SJSA1 (cell line): ENCODE data around the gene NCOA1. TPM values are rescaled to one million over a fixed set of nuclear protein-coding genes. Genes with fewer than 3 reads are reported as not detected.
"Not testable (repeated sequence)": the region's sequence is repeated elsewhere in the genome, so short reads cannot be mapped to it uniquely, and the experiment has no call there.

Source experiments
- DNase-seq, 2 experiments: peaks; one replicate each; pipeline ENCODE4 v3.0.0-alpha.2; 2015 to 2020; ENCODE audit warnings: low spot score in 2 of 2, low read depth in 1 of 2
- H3K27ac ChIP-seq: fragments of 250-450 bp; sonication (Bioruptor Pico); 2 replicates; pipeline ENCODE4 v1.5.1; 2020; ENCODE audit warnings: mild to moderate bottlenecking, moderate library complexity
- H3K27me3 ChIP-seq: fragments of 250-450 bp; sonication (Bioruptor Pico); replicated peaks from 2 replicates; pipeline ENCODE4 v1.5.1; 2020; ENCODE audit warnings: mild to moderate bottlenecking, moderate library complexity
- H3K36me3 ChIP-seq: fragments of 250-450 bp; sonication (Bioruptor Pico); 2 replicates; pipeline ENCODE4 v1.5.1; 2020; ENCODE audit warnings: mild to moderate bottlenecking
- H3K4me1 ChIP-seq: fragments of 250-450 bp; sonication (Bioruptor Pico); replicated peaks from 2 replicates; pipeline ENCODE4 v1.6.1; 2021; ENCODE audit warnings: mild to moderate bottlenecking
- H3K4me3 ChIP-seq: fragments of 250-450 bp; sonication (Bioruptor Pico); 2 replicates; pipeline ENCODE4 v1.5.1; 2020; ENCODE audit warnings: mild to moderate bottlenecking
- H3K9me3 ChIP-seq: fragments of 250-450 bp; sonication (Bioruptor Pico); replicated peaks from 2 replicates; pipeline ENCODE4 v1.5.1; 2020; ENCODE audit warnings: mild to moderate bottlenecking
- total RNA-seq: library from RNA; depleted of rRNA; stranded (reverse); fragments of >200 nt; shearing (Covaris generic); gene quantifications from 2 replicates; pipeline ENCODE4 v1.2.3, GENCODE V29; 2014

The NCOA1 gene
- total RNA-seq, 1 experiment from 2014 or later: 14.5 TPM

DNA sequence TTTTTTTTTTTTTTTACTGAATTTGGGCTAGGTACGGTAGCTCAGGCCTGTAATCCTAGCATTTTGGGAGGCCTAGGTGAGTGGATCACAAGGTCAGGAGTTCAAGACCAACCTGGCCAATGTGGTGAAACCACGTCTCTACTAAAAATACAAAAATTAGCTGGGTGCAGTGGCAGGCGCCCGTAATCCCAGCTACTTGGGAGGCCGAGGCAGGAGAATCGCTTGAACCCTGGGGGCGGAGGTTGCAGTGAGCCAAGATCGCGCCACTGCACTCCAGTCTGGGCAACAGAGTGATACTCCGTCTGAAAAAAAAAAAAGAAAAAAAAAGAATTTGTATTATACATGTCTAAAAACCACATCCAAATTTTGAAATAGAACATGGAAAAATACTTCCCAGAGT is 78.5 kb downstream of the NCOA1 start:
- H3K4me1 ChIP-seq, H3K4me3 ChIP-seq, H3K9me3 ChIP-seq, H3K27me3 ChIP-seq, H3K36me3 ChIP-seq, DNase-seq, H3K27ac ChIP-seq: not testable (repeated sequence)

DNA sequence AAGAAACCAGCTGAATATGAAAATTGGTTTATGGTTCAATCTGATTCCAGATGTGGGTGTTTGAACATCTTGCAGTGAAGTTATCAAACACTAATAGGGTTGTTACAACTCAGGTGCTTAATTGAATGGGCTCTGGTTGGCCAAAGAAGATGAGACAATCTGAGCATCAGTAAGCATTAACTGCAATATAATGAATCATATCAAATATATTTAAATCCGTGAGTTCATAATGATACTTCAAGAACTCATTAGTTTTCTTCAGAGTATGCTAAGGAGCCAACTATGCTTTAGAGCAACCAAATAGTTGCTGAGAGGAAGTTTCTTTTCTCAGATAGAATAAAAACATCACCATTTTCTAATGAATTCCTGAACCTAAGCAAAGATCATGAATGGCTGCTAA is 79.2 kb downstream of the NCOA1 start:
- Histone ChIP-seq H3K9me3 (no peaks in the 10 kb centered on the region), H3K27ac (no peak overlapping the region), H3K27me3 (no peaks in the 10 kb centered on the region), H3K36me3 (no peaks in the 10 kb centered on the region), H3K4me1 (no peaks in the 10 kb centered on the region), H3K4me3 (no peak overlapping the region)
- no peak for DNase-seq

GRCh38 chr2:24571828-24572442 is 80.9 kb downstream of the NCOA1 start:
- no peak overlapping the region for H3K27ac ChIP-seq

DNA sequence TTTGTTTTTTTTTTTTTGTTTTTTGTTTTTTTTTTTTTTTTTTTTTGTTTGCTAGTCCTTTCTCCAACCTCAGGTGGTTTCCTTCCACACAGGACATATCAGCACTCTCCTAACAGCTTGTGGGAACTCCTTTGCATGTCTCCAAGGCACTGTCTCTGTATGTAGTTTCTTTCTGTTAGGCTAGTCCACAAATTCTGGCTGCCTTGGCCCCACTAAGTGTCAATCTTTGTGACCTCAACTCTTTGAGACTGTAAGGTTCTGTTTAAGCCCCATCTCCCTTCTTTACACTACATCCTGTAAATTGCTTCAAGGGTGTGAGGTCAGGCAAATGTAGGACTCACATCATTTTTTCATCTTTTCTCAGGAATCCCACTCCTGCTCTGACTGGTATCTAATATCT is 85.1 kb downstream of the NCOA1 start:
- no peaks in the 10 kb centered on the region for H3K9me3 ChIP-seq
- DNase-seq: no peak
- H3K36me3 ChIP-seq: no peaks in the 10 kb centered on the region
- H3K27me3 ChIP-seq: no peaks in the 10 kb centered on the region
- no peaks in the 10 kb centered on the region for H3K4me1 ChIP-seq
- no peak overlapping the region for H3K4me3 ChIP-seq
- H3K27ac ChIP-seq: no peak overlapping the region

More at GRCh38 chr2:24571828-24572442, 80.9 kb downstream of the NCOA1 start:
- no peaks in the 10 kb centered on the region for H3K4me1 ChIP-seq
- DNase-seq: no peak
- H3K36me3 ChIP-seq: no peaks in the 10 kb centered on the region
- H3K9me3 ChIP-seq: no peaks in the 10 kb centered on the region
- H3K4me3 ChIP-seq: no peak overlapping the region
- no peaks in the 10 kb centered on the region for H3K27me3 ChIP-seq

- H3K27me3 ChIP-seq: no peaks in the 10 kb centered on the region
- H3K9me3 ChIP-seq: no peaks in the 10 kb centered on the region
- no peak overlapping the region for H3K27ac ChIP-seq
- H3K36me3 ChIP-seq: no peaks in the 10 kb centered on the region
- H3K4me1 ChIP-seq: no peaks in the 10 kb centered on the region
- no peak for DNase-seq
- no peak overlapping the region for H3K4me3 ChIP-seq
Observed at GRCh38 chr2:24576617-24577016, 85.6 kb downstream of the NCOA1 start.

DNA sequence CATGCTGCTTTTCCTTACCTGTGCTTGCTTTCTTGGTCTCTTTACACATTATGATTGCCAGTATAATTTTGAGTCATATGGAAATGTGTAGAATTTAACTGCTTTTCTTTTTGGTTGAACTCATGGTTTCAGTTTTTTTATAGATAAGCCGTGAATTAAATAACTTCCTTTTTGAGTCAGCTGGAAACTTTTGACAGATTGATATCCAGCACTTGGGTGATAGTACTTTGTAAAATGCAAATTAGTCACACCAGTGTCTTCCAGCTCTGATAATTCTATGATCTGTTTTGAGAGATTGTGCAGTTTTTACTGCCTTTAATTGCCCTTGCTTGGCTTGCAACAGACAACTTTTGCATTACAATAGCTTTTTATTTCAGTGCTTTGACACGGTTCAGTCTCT is 86.4 kb downstream of the NCOA1 start:
- DNase-seq: no peak
- no peak overlapping the region for H3K4me3 ChIP-seq
- no peak overlapping the region for H3K27ac ChIP-seq
- H3K4me1 ChIP-seq: no peaks in the 10 kb centered on the region
- no peaks in the 10 kb centered on the region for H3K9me3 ChIP-seq
- no peaks in the 10 kb centered on the region for H3K27me3 ChIP-seq
- H3K36me3 ChIP-seq: no peaks in the 10 kb centered on the region

DNA sequence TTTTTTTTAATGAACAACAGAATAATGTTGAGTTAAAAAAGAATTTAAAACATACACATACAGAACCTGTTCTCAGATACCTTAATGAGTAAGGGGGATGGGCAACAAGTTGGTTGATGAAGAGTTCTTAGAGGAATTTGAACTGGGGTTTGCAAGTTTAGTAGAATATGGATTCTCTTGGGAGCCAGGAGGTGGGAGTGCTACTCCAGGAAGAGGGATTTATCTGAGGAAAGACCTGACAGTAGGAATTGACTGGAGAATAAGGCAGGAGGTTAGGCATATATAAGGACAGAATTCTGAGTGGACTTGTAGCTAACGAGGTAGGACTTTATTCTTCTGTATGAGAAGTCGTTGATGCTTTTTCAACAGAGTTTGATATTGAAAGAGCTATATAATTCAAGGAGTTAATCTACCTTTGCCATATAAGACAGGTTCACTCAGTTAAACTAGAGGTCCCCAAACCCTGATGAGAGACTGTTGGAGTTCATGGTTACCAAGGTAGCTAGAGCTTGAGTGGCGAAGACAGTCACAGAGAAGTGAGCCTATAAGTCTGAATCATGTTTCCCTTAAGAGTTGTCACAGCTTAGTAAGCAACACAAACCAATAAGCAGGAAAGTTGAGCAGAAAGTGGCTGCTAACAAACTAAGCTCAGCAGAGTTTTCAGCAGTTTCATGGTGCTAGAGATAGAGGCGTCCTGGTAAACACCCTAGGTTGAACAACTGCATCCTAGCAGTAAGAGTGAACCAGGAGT is 88.2 kb downstream of the NCOA1 start:
- no peaks in the 10 kb centered on the region for H3K36me3 ChIP-seq
- H3K27me3 ChIP-seq: no peaks in the 10 kb centered on the region
- H3K9me3 ChIP-seq: no peaks in the 10 kb centered on the region
- no peak overlapping the region for H3K27ac ChIP-seq
- H3K4me3 ChIP-seq: no peak overlapping the region
- DNase-seq: no peak
- no peaks in the 10 kb centered on the region for H3K4me1 ChIP-seq

DNA sequence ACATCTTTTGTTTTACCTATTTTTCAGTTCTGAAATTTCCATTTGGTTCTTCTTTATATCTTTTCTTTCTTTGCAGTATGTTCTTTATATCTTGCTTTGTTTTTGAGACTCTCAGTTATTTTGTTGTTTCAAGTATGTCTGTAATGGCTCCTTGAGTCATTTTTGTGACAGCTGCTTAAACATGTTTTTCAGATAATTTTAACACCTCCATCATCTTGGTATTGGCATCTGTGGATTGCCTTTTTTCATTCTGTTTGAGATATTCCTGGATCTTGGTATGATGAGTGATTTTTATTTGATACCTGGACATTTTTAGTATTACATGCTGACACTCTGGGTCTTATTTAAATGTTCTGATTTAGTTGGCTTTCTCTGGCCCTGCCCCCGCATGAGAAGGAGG is 89.5 kb downstream of the NCOA1 start:
- Histone ChIP-seq H3K27me3 (no peaks in the 10 kb centered on the region), H3K36me3 (no peaks in the 10 kb centered on the region), H3K4me3 (no peak overlapping the region), H3K27ac (no peak overlapping the region), H3K4me1 (no peaks in the 10 kb centered on the region), H3K9me3 (no peaks in the 10 kb centered on the region)
- no peak for DNase-seq

DNA sequence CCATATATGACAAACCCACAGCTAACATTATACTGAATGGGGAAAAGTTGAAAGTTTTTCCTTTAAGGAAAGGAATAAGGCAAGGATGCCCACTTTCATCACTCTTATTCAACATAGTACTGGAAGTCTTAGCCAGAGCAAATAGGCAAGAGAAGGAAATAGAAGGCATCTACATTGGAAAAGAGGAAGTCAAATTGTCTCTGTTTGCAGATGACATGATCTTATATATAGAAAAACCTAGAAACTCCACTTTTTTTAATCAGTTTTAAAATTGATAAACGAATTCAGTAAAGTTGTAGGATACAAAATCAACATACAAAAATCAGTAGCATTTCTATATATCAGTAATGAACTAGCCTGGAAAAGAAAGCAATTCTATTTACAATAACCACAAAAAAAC is 90.9 kb downstream of the NCOA1 start:
- H3K27ac ChIP-seq, H3K36me3 ChIP-seq, H3K27me3 ChIP-seq, H3K4me1 ChIP-seq, DNase-seq, H3K9me3 ChIP-seq, H3K4me3 ChIP-seq: not testable (repeated sequence)

- DNase-seq: no peak
- H3K27ac ChIP-seq: no peak overlapping the region
- H3K36me3 ChIP-seq: no peaks in the 10 kb centered on the region
- no peak overlapping the region for H3K4me3 ChIP-seq
- no peaks in the 10 kb centered on the region for H3K4me1 ChIP-seq
- no peaks in the 10 kb centered on the region for H3K27me3 ChIP-seq
- no peaks in the 10 kb centered on the region for H3K9me3 ChIP-seq
Observed at GRCh38 chr2:24586955-24587354, 95.9 kb downstream of the NCOA1 start.

DNA sequence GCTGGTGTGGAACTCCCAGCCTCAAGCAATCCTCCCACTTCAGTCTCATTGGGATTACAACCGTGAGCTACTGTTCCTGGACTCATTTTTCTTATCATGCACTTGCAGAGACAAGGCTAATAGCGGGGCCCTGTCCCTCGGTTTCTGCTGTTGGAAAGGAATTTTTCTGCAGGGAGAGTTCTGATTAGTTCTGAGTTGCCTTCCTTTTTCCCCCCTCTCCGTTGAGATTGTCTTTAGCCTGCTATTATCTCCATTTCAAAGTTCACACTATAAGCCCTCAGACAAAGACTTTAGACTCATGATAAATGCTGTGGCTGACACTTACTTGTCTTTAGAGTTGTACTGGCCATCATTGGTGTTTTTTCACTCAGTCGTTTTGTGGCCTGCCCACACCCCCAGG is 97.2 kb downstream of the NCOA1 start:
- no peak for DNase-seq
- no peaks in the 10 kb centered on the region for H3K4me1 ChIP-seq
- H3K9me3 ChIP-seq: no peaks in the 10 kb centered on the region

GRCh38 chr2:24592441-24593100 is 101.5 kb downstream of the NCOA1 start:
- Histone ChIP-seq H3K27ac (no peak overlapping the region), H3K27me3 (no peaks in the 10 kb centered on the region), H3K36me3 (no peaks in the 10 kb centered on the region), H3K4me3 (no peak overlapping the region), H3K9me3 (no peaks in the 10 kb centered on the region), H3K4me1 (no peaks in the 10 kb centered on the region)
- DNase-seq: no peak

More for the DNA sequence above, 97.2 kb downstream of the NCOA1 start:
- Histone ChIP-seq H3K4me3 (no peak overlapping the region), H3K27ac (no peak overlapping the region), H3K27me3 (no peaks in the 10 kb centered on the region), H3K36me3 (no peaks in the 10 kb centered on the region)

DNA sequence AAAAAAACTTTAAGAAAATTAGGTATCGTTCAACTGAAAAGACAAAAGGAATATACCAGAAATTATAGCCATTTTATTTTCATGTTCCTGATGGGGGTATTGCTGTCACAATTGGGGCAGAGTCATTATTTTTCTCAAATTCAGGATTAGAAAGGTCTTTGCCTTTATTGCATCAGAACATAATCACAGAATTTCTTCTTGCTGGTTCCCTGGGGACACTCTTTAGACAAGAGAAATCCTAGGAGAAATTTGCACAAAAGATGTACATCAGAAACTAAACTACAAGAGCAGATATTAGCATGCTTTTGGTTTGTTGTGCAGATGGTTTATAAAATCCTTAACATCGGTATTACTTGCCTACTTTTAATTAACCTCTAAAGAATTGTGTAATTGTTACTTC is 103.2 kb downstream of the NCOA1 start:
- DNase-seq: no peak
- no peaks in the 10 kb centered on the region for H3K36me3 ChIP-seq
- no peaks in the 10 kb centered on the region for H3K27me3 ChIP-seq
- H3K27ac ChIP-seq: no peak overlapping the region
- no peak overlapping the region for H3K4me3 ChIP-seq
- H3K9me3 ChIP-seq: no peaks in the 10 kb centered on the region
- no peaks in the 10 kb centered on the region for H3K4me1 ChIP-seq

DNA sequence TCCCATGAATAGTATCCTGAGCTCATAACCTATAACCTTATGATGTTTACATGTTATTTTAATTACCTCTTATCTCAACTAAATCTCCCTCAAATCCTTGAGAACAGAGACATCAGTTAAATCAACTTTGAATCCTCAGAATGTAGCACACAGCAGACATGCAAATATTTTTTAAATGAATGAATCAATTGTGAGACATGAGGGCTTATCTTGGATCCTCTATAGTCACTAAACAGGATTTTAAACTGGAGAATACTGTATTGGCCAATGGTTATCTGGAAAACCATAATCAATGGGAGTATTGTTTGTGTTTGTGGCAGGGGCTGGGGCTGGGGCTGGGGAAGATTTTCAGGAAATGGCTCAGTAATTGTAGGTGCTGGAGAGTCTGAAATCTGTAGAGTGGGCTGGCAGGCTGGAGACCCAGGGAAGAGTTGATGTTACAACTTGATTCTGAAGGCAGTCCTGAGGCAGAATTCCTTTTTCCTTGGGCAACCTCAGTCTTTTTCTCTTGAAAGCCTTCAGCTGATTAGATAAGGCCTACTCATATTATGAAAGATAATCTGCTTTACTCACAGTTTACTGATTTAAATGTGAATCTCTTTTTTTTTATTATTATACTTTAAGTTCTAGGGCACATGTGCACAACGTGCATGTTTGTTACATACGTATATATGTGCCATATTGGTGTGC is 106.3 kb downstream of the NCOA1 start:
- no peaks in the 10 kb centered on the region for H3K9me3 ChIP-seq
- H3K4me1 ChIP-seq: no peaks in the 10 kb centered on the region
- no peak overlapping the region for H3K4me3 ChIP-seq
- no peak for DNase-seq
- H3K27ac ChIP-seq: no peak overlapping the region
- H3K36me3 ChIP-seq: no peaks in the 10 kb centered on the region
- H3K27me3 ChIP-seq: no peaks in the 10 kb centered on the region
